Forelimb muscle (tissue), 1 donor: ENCODE measurements around the gene RNLS. TPM values are rescaled to one million over a fixed set of nuclear protein-coding genes. Genes with fewer than 3 reads are reported as not detected.

Experiments
- DNase-seq: peaks from one replicate; pipeline ENCODE4 v3.0.0-alpha.2; 2013; ENCODE audit warnings: low read depth
- polyA plus RNA-seq: library from polyadenylated mRNA; unstranded; fragments of 120-200 nt; gene quantifications from one replicate; pipeline ENCODE4 v1.2.1, GENCODE V29; 2013; ENCODE audit not compliant: insufficient read length

RNLS gene
- polyA plus RNA-seq: 2.1 TPM

DNA sequence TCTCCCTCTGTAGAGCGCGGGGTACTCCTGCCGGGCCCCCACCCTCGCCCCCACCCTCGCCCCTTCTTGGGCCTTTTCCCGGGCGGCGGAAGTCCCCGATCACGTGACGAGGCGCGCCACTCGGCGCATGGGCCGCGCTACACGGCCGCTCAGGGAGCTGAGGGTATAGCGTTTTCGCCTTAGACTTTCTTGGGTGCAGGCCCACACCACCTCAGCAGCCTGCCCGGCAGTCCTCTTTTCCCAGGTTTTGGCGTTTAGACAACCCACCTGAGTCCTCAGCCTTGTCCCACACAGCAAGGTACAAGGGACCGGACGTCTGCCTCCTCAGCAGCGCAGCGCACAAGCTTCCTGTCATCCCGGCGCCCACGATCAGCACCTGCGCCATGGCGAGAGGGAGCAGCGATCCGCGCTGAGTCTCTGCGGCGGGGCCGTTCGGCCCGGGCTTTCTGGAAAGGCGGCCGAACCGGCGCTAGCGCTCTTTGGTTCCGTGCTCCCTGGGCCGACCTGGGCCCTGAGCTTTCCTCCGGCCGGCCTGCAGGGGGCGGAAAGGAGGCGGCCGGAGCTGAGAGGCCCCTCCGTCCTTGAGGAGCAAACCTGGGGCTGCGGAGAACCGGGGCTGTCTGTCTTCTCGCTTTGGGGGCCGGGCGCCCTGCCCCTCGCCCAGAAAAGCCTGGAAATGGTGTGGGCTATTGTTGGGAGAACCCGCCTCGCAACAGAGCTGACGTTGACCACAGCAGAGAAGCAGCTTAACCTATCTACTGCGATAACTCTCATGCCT, at the start of gene RNLS:
Gene RNLS (minus strand): TSS at position 513 of the 778 bp plus-strand sequence.
- no peak for DNase-seq

DNA sequence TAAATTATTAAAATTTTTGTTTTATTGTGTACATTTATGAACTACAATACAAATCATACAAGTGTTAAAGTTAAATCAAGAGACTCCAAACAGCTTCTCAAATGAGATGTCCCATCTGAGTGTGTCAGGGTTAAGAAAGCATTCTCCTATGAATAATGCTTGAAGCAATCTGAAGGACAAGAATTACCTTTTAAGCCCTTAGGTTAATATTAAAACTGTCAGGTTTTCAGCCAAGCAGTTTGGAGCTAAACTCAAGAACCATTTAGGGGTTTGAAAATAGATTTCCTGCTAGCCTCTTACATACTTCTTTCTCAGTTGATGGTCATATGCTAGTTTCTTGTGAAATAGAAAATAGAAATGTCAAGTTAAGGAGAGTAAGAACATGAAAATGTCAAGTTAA, 41.7 kb upstream of the RNLS start:
- DNase-seq: no peak

DNA sequence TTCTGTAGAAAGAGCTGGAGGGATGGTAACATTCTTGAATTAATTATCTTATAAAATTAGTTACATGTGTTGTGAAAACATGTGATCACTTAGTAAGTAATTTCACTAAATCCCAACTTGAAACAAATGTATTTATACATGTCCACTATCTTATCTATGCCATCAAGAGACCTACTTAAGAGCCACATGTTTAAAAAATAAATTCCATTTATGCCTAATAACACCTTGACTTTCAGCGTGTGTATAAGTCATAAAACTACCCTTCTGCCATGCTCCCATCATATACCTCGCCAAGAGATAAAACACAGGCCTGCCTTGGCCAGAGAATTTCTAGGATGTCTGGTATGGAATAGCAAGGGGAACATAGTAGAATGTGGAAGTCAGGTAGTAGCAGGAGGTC, 40.7 kb upstream of the RNLS start:
- no peak for DNase-seq

DNA sequence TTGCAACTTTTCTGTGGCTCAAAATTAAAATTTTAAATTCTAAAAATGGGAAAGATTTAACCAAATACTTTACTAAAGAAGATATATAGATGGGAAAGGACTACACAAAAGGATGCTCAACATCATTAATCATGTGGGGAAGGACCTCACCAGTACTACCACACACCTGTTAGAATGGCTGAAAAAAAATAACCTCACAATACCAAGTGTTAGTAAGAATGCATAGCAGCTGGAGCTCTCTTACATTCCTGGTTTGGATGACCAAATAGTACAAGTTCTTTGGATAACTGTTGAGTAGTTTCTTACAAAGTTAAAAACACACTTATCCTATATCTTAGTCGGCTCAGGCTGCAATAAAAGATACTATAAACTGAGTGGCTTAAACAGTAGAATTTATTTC, 37.3 kb upstream of the RNLS start:
- no peak for DNase-seq

DNA sequence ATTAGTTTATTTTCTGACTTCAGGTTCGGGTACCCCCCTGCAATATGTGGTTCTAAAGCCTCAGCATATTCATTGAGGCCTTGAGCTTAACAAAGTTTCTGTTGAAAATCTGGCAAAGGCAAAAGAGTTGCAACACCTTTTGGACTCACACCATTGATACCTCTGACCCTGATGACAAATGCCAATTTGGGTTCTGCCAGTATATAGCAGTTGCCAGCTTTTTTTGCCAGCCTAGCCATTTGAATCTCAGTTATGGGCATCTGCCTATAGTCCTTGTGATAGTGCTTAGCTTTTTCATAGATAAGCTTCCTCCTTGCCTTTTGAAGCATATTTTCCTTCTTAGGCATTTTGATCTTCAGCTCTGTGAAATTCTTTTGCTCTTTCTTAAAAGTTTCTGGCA, 35.4 kb upstream of the RNLS start:
- DNase-seq: no peak

DNA sequence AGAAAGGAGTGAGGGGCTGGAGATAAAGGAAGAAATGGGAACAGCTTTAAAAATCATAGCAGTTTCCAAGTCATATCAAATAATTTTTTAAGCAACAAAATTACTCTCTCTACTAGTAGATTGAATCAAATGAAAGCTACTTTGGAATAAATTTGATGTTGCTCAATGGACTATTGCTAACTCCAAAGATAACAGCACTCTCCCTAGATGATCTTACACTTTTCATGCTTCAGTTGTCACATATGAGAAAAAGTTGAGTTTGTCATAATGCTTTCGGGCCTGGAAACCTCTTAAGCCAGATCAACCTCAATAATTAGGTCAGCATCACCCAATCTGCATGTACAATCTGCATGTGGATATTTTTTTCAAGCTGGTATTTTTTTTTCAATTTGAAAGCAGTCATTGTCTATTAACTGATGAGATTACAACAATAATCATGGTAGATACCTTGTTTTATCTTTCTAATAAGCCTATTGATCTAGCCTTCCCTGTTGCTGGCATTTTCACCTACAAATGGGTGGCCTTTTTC, 34.7 kb upstream of the RNLS start:
- no peak for DNase-seq

DNA sequence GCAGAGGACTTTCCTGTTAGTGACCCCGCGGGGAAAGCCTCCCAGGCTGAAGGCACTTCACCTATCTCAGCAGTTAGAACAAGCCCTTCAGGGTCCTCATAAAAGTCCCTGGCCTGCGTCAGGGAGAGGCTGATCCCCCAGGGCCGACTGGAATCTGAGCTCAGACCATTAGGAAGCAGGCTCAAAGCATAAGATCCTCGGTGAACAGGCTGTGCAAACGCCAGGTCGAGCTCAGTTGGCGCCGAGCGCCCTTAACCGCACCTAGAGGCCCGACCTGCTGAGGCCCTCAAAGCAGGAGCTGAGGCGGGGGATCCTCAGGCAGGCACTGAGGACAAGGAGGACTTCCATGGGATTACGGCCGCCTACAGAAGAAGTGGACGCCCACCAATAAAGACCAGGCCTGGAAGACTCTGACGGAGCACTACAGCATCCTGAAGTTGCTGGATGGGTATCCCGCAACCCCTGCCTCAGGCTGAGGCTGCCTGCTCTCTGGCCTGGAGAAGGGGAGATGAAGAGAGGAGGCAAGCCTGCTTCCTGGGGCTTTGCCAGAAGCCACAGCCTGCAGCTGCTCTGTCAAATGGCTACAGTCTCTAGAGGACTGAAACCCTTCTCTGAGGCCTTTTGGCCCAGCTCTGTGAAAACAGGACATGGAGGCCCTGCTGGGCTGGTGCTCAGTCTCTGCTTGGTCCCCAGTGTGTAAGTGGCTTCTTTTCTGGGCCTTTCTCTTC, 33.3 kb upstream of the RNLS start:
- DNase-seq: no peak

DNA sequence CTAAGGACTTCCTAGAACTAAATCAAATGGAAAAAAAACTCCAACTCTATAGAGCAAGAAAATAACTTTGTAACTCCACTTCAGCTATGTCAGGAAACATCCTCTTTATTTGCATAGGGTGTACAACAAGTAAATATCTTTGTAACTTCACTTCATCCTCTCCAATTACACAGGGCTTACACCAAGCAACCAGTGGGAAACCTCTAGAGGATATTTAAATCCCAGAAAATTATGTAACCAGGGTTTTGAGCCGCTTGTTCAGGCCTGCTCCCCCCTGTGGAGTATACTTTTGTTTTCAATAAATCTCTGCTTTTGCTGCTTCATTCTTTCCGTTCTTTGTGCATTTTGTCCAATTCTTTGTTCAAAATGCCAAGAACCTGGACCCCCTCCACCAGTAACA, 25.7 kb upstream of the RNLS start:
- DNase-seq: no peak

DNA sequence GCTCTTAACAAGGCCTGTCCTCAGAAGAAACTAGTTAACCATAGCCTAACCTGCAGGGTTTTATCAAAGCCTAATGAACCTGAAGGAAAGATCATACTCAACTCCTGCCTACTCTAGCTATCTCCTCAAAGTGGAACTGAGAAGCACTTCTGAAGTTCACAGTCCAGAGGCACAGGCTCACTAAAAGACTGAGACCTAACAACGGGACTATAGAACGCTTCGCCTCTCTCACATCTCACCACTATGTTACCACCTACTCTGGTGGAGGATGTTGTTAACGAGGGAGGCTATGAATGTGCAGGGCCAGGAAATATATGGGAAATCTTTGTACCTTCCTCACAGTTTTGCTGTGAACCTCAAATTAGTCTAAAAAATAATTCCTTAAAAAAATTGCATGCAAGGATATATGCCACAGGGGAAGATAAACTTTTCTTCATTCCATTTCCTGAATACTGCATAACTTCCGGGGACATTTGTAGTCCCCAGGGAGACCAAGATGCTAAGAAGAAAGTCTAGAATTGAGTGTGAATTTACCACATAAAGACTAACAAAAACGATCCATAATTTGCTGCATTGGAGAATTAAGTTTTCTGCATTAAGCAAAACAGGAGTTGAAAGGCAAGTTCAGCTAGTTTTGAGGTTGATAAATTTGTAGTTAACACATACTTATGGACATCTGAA, 25.1 kb upstream of the RNLS start:
- DNase-seq: no peak

DNA sequence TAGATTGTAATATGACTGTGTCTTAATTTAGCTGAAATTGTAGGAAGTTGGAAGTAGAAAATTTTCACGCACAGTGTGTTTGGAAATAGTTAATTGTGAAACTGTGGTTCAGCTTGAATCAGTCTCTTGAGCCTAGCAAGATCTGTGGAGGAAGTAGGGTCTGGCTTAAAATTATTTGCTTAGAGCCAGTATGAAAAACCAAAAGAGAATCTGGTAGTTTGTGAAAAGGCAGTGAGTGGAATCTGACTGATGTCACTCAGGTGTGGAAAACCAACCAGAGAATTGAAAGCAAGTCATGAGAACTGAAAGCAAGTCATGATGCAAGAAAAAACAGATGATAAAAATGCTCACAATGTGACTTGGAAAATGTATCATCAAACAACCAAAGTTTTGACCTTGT, 14.9 kb upstream of the RNLS start:
- no peak for DNase-seq

- no peak for DNase-seq
Measured at GRCh38 chr10:88594482-88594881, 11.4 kb upstream of the RNLS start.

- no peak for DNase-seq
Measured at GRCh38 chr10:88592906-88593305, 9.8 kb upstream of the RNLS start.

- DNase-seq: no peak
Measured at GRCh38 chr10:88592381-88592780, 9.3 kb upstream of the RNLS start.

DNA sequence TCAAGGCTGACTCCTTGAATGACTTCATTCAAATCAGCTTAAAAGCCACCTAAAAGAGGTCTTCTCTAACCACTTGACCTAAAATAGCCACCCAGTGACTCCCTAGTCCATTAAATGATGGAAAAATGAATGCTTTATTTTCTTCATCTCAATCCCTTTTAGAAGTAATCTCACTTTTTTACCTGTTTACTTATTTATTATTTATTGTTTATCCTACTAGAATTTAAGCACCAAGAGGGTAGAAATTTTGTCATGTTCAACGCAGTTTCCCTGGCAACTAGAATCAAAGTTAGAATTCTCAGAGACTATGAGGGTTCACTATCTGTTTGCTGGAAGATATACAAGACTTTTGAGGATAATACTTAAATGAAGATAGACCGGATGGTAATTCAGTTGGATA, 3.3 kb upstream of the RNLS start, which contains the start of gene LIPJ:
Gene LIPJ (plus strand): TSS at position 301 of the 400 bp plus-strand sequence. CDS start 3,926 bp downstream, outside the sequence.
- DNase-seq: no peak

- no peak for DNase-seq
Measured at GRCh38 chr10:88583584-88583957, 453 bp upstream of the RNLS start.

- DNase-seq: no peak
Measured at GRCh38 chr10:88582411-88582805, 710 bp downstream of the RNLS start.

- no peak for DNase-seq
Measured at GRCh38 chr10:88565072-88565471, 18.0 kb downstream of the RNLS start.

GRCh38 chr10:88562152-88562551, 21.0 kb downstream of the RNLS start:
- DNase-seq: no peak

GRCh38 chr10:88557658-88558057, 25.5 kb downstream of the RNLS start:
- DNase-seq: no peak

DNA sequence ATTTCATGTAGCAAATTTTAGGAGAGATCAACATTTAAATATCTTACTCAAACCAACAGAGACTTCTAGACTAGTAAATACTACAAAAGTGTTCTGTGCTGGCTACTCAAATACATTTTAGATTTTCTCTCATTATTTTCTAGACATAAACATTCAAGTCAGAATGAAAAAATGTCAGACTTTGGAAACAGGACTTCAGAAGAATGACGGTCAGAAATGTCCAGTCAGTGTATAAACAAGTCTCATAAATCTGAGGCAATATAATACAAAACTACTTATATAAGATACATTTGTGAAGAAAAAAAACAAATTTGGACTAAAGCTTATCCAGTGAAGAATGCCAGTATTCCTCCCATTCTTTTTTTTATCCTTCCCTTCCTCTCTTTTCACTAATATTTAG, 25.9 kb downstream of the RNLS start:
- no peak for DNase-seq

GRCh38 chr10:88555190-88555908, 27.8 kb downstream of the RNLS start:
- no peak for DNase-seq
